Pancreas (tissue), 10 donors: ENCODE data around the gene RIMS4. TPM values are rescaled to one million over a fixed set of nuclear protein-coding genes. Genes with fewer than 3 reads are reported as not detected.

ENCODE experiments used
- ATAC-seq, 4 donors: fragments of 200-7000 bp; cut with Tn5 transposase; one replicate each; pipeline versions ENCODE4 v1.8.0 to v1.9.1; 2020; ENCODE audit warnings: mild to moderate bottlenecking in 4 of 4, moderate library complexity in 4 of 4
- DNase-seq, 6 donors: peaks; one replicate each; pipeline ENCODE4 v3.0.0-alpha.2; 2020
- FAIRE-seq: peaks from 2 replicates; lab custom pipeline; 2012; peaks lifted over from hg19 to GRCh38; lab: Jason Lieb, UNC
- H3K27ac ChIP-seq, 4 donors: fragments of 200-600 bp; sonication (generic); 1 replicate in 3 of 4; 2 replicates in 1 of 4; pipeline versions ENCODE4 v1.5.0 to v1.8.0; 2020
- H3K27me3 ChIP-seq, 4 donors: fragments of 200-600 bp; one replicate each; pipeline ENCODE4 v1.8.0; 2021
- H3K36me3 ChIP-seq, 3 donors: fragments of 200-600 bp; sonication (generic) in 1 of 3; one replicate each; pipeline versions ENCODE4 v1.5.0 to v1.8.0; 2020 to 2021
- H3K4me1 ChIP-seq, 3 donors: fragments of 200-600 bp; one replicate each; pipeline ENCODE4 v1.8.0; 2021
- H3K4me3 ChIP-seq, 4 donors: fragments of 200-600 bp; sonication (generic) in 2 of 4; one replicate each; pipeline versions ENCODE4 v1.5.0 to v1.8.0; 2020 to 2021
- H3K9me3 ChIP-seq, 4 donors: fragments of 200-600 bp; one replicate each; pipeline ENCODE4 v1.8.0; 2021
- CTCF ChIP-seq, 4 donors: fragments of 200-600 bp; sonication (generic) in 3 of 4; IDR thresholded peaks; one replicate each; pipeline versions ENCODE4 v1.5.0 to v1.8.0; 2021; ENCODE audit warnings: antibody characterized with exemption in 4 of 4
- WGBS, 2 donors: extraction: QIAGEN DNeasy Blood & Tissue Kit; methylation state at CpG; one replicate each; pipeline ENCODE4 v1.1.7; 2013; 5-methylcytosine and 5-hydroxymethylcytosine counted together
- intact Hi-C, 3 donors: fragments of 100-400 bp; cut with DNase I; formaldehyde crosslinking; loops; one replicate each; pipeline versions ENCODE4 v1.11.1 to v1.14.2; 2022
- polyA plus RNA-seq, 2 donors: library from polyadenylated mRNA; stranded (reverse); fragments of 200-250 nt; gene quantifications; one replicate each; pipeline ENCODE4 v1.2.3, GENCODE V29; 2013
- total RNA-seq, 6 donors: library from RNA; stranded (reverse); fragmentation: NEBNext Ultra II Directional in 4 of 6; extraction: Animal tissue kit (Norgen Biotek cat#: 25700) in 4 of 6; gene quantifications; one replicate each; pipeline versions ENCODE4 v1.2.1 to v1.2.4, GENCODE V29; 2021 to 2023
- donor health status: healthy with polysubstance abuse.
- donor health status: DM: no; HTN: no; CAD: no; lungs with moderate emphysema.
- donor health status: DM: no; HTN: no; CAD: no.
- donor health status: control.
- donor health status: control.
- donor health status: Bipolar disorder and iron deficiency.
- donor health status: DM: yes; HTN: yes; CAD: no.
- donor health status: DM: no; HTN: no; CAD: no.
- donor health status: DM: no; HTN: no; CAD: no.
- donor health status: DM: yes; HTN: yes; CAD: no.

Gene RIMS4
- total and polyA plus RNA-seq, 8 donors = 0.03 to 0.20 (median 0.08) TPM; not detected in 1

- Histone ChIP-seq H3K27me3 (no peaks in the 10 kb centered on the region), H3K9me3 (no peaks in the 10 kb centered on the region), H3K36me3 (no peaks in the 10 kb centered on the region), H3K27ac (no peak overlapping the region), H3K4me1 (peaks cover 0 to 6% (median 3%) of the 10 kb centered on the region in 3 donors), H3K4me3 (no peak overlapping the region)
- 91 to 93% methylated on average over 8 of the region's 8 CpGs for WGBS, 2 donors
- ATAC-seq (no peak), FAIRE-seq (no peak), DNase-seq (no peak)
- TF ChIP-seq CTCF (IDR thresholded peaks at IDR 0.05) = no peak
- intact Hi-C loops = no loop called here
Observed at GRCh38 chr20:44711237-44711636, 99.1 kb downstream of the RIMS4 start.

GRCh38 chr20:44709797-44710196, 100.5 kb downstream of the RIMS4 start:
- Histone ChIP-seq H3K27ac (no peak overlapping the region), H3K36me3 (no peaks in the 10 kb centered on the region), H3K27me3 (no peaks in the 10 kb centered on the region), H3K9me3 (no peaks in the 10 kb centered on the region), H3K4me3 (no peak overlapping the region), H3K4me1 (peaks cover 0 to 5% (median 3%) of the 10 kb centered on the region in 3 donors)
- ATAC-seq (no peak), FAIRE-seq (no peak), DNase-seq (no peak)
- intact Hi-C loops = no loop called here
- 89 to 91% methylated on average over 9 of the region's 9 CpGs for WGBS, 2 donors
- TF ChIP-seq CTCF (IDR thresholded peaks at IDR 0.05) = no peak

GRCh38 chr20:44709380-44709779, 101.0 kb downstream of the RIMS4 start:
- Histone ChIP-seq H3K9me3 (no peaks in the 10 kb centered on the region), H3K4me1 (peaks cover 0 to 1% (median under 1%) of the 10 kb centered on the region in 3 donors), H3K36me3 (no peaks in the 10 kb centered on the region), H3K27me3 (no peaks in the 10 kb centered on the region), H3K27ac (no peak overlapping the region), H3K4me3 (no peak overlapping the region)
- intact Hi-C loops = no loop called here
- WGBS, 2 donors = 67 to 73% methylated on average over 11 of the region's 11 CpGs
- no peak for FAIRE-seq
- DNase-seq = no peak
- no peak for TF ChIP-seq CTCF (IDR thresholded peaks at IDR 0.05)
- no peak for ATAC-seq

GRCh38 chr20:44707018-44707579, 103.2 kb downstream of the RIMS4 start:
- Histone ChIP-seq H3K4me3 (no peak overlapping the region), H3K27me3 (no peaks in the 10 kb centered on the region), H3K9me3 (no peaks in the 10 kb centered on the region), H3K36me3 (no peaks in the 10 kb centered on the region), H3K27ac (no peak overlapping the region), H3K4me1 (no peaks in the 10 kb centered on the region)
- WGBS, 2 donors = 77 to 81% methylated on average over 5 of the region's 5 CpGs
- no peak for ATAC-seq
- TF ChIP-seq CTCF (IDR thresholded peaks at IDR 0.05) = no peak
- FAIRE-seq = no peak
- intact Hi-C loops = no loop called here
- no peak for DNase-seq

- H3K4me1 ChIP-seq = no peaks in the 10 kb centered on the region
- 53 to 62% methylated on average over 10 of the region's 10 CpGs for WGBS, 2 donors
- no peak overlapping the region for H3K4me3 ChIP-seq
- intact Hi-C loops = no loop called here
- H3K9me3 ChIP-seq = no peaks in the 10 kb centered on the region
- H3K27me3 ChIP-seq = no peaks in the 10 kb centered on the region
- H3K27ac ChIP-seq = no peak overlapping the region
- ATAC-seq = peak in 2 of 4 donors; percentile 22 to 28
- no peak for DNase-seq
- no peak for FAIRE-seq
- no peak for TF ChIP-seq CTCF (IDR thresholded peaks at IDR 0.05)
- no peaks in the 10 kb centered on the region for H3K36me3 ChIP-seq
Observed at GRCh38 chr20:44706301-44707017, 103.9 kb downstream of the RIMS4 start.
